CD4-positive, alpha-beta T cell treated with Interleukin-1 beta for 1 hour (primary cell): Measurements from ENCODE around the gene FABP2.
A peak's percentile ranks its signal among the peaks of the same experiment; 100 is the strongest.
"Not testable (repeated sequence)": the region's sequence is repeated elsewhere in the genome, so short reads cannot be mapped to it uniquely, and the experiment has no call there.

Experiments
- DNase-seq, 2 donors: peaks; one replicate each; pipeline ENCODE4 v3.0.0-alpha.2; 2020 to 2022

FABP2 gene

DNA sequence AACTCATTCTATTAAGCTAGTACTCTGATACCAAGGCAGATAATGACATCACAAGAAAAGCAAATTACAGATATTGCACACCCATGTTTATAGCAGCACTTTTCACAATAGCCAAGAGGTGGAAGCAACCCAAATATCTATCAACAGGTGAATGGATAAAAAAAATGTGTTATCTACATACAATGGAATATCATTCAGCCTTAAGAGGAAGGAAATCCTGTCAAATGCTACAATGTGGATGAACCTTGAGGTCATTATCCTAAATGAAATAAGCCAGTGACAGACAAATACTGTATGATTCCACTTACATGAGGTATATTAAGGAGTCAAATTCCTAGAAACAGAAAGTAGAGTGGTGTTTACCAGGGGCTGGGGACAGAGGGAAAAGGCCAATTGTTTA, 14.3 kb downstream of the FABP2 start:
- DNase-seq = no peak

DNA sequence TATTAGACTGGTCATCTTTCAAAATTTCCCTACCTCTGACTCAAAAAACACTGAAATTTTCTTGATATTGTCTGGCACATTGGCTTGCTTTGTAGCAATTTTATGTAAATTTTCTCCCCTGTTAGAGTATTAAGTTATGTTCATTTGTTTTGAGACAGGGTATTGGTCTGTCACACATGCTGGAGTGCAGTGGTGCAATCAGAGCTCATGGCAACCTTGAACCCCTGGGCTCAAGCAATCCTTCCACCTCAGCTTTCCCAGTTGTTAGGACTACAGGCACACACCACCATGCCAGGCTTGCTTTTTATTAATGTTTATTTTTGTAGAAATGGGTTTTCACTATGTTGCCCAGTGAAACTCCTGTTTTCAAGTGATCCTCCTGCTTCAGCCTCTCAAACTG, 17.5 kb downstream of the FABP2 start:
- no peak for DNase-seq

GRCh38 chr4:119303587-119304305, 18.2 kb downstream of the FABP2 start:
- no peak for DNase-seq

GRCh38 chr4:119302073-119302832, 19.7 kb downstream of the FABP2 start:
- no peak for DNase-seq

DNA sequence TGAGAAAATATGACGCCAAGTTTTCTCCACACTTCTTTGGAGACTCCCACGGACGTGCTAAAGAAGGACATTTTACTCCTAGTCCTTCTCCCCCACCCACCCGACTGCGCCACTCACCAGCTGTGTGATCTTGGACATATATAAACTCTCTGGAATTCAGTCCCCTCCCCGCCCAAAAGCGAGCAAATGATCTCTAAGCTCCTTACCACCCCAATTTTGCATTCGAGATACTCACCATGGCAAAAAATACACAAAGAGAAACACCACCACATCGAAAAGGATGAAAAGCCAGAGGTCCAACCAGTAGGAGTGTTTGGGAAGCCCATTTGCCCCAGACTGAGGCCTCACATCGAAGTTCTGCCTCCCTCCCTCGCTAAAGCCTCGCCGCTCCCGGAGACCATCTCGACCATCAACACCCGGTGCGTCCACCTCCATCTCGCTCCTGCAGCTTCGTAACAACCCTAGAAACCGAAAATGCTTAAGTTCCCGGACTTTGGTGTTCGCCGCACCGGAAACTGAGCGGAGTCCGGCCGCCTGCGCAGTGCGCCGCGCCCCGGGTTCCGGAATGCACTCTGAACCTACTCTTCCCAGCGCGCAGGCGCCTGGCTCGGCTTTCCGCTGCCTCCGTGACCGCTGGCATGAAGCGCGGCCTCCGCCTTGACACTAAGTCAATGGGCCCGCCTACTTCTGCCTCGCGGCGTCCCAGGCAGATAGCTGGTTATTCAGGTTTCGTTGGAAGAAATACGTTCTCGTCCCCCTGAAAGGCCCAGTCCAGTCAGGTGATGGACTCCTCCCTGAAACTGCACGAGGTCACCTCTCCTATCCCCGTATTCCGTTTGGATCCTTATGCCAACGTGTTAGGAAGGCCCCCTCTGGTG, 21.6 kb downstream of the FABP2 start:
- DNase-seq = peak; percentile 93

GRCh38 chr4:119299741-119300100, 22.2 kb downstream of the FABP2 start:
- peak in 1 of 2 donors; percentile 3 for DNase-seq

DNA sequence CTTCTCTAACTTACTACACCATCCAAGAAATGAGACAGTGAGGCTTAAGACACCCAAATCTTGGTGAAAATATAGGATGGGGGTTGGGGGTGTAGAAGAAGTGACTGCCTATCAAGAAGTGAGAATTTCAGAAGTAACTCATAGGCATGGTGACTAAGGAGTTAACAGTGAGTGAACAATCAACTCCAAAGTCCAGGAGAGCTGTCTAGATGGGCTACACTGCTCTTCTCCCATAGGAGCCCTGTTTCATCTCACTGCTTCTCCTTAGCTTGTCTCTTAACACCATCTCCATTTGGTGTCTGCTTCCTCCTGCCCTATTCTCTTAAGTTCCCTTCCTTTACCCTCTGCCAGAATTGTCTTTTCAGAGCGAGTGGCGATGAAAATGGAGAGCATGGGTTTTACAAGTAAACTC, 22.7 kb downstream of the FABP2 start:
- DNase-seq = peak in 1 of 2 donors; percentile 18

GRCh38 chr4:119297795-119298194, 24.1 kb downstream of the FABP2 start:
- DNase-seq = no peak

DNA sequence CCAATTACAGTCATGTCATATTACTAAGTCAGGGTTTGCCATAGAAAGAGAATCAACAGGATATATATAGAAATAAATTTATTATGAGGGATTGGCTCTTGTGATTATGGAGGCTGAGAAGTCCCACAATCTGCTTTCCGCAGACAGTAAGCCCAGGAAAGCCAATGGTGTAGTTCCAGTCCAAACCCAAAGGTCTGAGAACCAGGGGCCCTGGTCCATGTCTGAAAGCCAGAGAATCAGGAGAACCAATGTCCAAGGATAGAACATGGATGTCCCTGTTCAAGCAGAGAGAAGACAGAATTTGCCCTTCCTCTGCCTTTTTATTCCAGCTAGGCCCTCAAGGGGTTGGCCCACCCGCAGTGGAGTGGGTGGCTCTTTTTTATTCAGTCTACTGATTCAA, 25.6 kb downstream of the FABP2 start:
- DNase-seq = no peak

DNA sequence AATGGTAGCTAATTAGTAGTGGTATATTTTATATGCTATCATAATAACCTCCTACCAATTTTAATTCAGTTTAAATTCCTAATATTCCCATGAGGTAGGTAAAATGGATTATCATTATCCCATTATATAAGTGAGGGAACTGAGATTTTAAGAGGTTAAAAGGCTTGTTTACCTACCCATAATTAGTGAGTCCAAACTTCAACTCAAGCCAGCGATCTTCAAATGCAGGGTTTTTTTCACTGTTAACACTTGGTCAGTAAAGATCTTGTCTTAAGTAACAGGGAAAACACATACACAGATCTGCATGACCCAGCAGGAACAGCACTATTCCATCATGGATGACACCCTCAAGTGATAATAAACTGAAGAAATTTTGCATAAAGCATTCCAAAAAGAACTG, 31.3 kb downstream of the FABP2 start:
- no peak for DNase-seq

DNA sequence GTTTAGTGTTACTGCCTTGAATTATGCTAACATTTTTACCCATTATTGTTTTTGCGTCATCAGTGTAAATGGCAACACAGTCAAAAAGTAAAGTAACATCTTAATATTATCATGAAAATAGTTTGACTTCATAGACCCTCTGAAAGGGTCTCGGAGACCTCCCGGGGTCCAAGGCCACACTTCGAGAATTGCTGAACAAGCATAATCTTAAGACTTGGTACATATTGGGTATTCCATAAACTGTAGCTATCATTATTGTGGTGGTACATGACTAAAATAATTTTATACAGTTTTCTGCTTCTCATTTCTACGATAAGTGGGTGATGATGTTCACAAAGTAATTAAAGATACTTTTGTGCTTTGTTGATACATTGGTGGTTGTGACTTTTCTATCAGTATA, 32.6 kb downstream of the FABP2 start:
- no peak for DNase-seq

GRCh38 chr4:119286377-119287002, 35.4 kb downstream of the FABP2 start:
- DNase-seq = peak in 1 of 2 donors; percentile 63

GRCh38 chr4:119284876-119285780, 36.8 kb downstream of the FABP2 start:
- no peak for DNase-seq

GRCh38 chr4:119281393-119281792, 40.5 kb downstream of the FABP2 start:
- no peak for DNase-seq

DNA sequence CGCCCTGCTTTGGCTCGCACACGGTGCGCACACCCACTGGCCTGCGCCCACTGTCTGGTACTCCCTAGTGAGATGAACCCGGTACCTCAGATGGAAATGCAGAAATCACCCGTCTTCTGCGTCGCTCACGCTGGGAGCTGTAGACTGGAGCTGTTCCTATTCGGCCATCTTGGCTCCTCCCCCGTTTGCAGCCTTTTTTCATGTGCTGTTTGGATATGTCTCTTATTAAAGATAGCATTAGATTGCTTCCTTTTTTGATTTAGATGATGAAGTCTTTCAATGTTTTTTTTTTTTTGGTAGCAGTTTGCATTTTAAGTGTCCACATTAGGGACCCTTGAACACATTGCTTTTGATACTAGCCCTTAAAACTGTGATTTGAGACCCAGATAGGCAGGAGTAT, 42.0 kb downstream of the FABP2 start:
- not testable (repeated sequence) for DNase-seq

DNA sequence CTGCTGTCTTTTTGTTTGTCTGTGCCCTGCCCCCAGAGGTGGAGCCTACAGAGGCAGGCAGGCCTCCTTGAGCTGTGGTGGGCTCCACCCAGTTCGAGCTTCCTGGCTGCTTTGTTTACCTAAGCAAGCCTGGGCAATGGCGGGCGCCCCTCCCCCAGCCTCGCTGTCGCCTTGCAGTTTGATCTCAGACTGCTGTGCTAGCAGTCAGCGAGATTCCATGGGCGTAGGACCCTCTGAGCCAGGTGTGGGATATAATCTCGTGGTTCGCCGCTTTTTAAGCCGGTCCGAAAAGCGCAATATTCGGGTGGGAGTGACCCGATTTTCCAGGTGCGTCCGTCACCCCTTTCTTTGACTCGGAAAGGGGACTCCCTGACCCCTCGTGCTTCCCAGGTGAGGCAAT, 42.4 kb downstream of the FABP2 start:
- DNase-seq = not testable (repeated sequence)

GRCh38 chr4:119271361-119272085, 50.4 kb downstream of the FABP2 start:
- DNase-seq = no peak

- no peak for DNase-seq
Measured at GRCh38 chr4:119268466-119268865, 53.5 kb downstream of the FABP2 start.
